AG04450 (cell line): ENCODE results near the gene PRKAG2. TPM values are rescaled to one million over a fixed set of nuclear protein-coding genes. Genes with fewer than 3 reads are reported as not detected.

Source experiments
- CTCF ChIA-PET: fragments of 300-600, 350-600 bp; formaldehyde crosslinking; extraction: SDS; loops from one replicate; lab custom pipeline; 2022; ENCODE audit warnings: antibody characterized with exemption, inconsistent platforms; lab: Charles Lee
- POLR2A ChIA-PET: fragments of 350-600 bp; formaldehyde crosslinking; extraction: SDS; loops from one replicate; lab custom pipeline; 2021; ENCODE audit warnings: antibody characterized with exemption, inconsistent platforms; lab: Yijun Ruan, JAX
- DNase-seq: peaks from one replicate; pipeline ENCODE4 v3.0.0-alpha.2; 2011; ENCODE audit warnings: low read depth, low spot score
- H3K27ac ChIP-seq: one replicate; pipeline ENCODE4 v1.5.1; 2012; ENCODE audit warnings: low read depth, low read length, control low read depth
- H3K27me3 ChIP-seq: one replicate; pipeline ENCODE4 v1.6.0; 2012; ENCODE audit warnings: low read length; ENCODE audit not compliant: control insufficient read depth, insufficient read depth
- H3K4me3 ChIP-seq: 2 replicates; pipeline ENCODE4 v1.5.1; 2011; ENCODE audit warnings: mild to moderate bottlenecking, low read depth, low read length, control low read depth
- H3K9me3 ChIP-seq: 2 replicates; pipeline ENCODE4 v1.5.1; 2012; ENCODE audit warnings: low read length; ENCODE audit not compliant: control insufficient read depth, insufficient read depth
- polyA plus RNA-seq: library from polyadenylated mRNA; depleted of rRNA; stranded (reverse); fragments of >200 nt; gene quantifications from 2 replicates; pipeline ENCODE4 v1.2.3, GENCODE V29; 2011
- TF ChIP-seq, protein P1 (sequence below): IDR thresholded peaks from 2 replicates; pipeline ENCODE4 v1.5.1; 2011; ENCODE audit warnings: low read depth, low read length, control low read depth, inconsistent platforms

The PRKAG2 gene
- polyA plus RNA-seq, 1 experiment: 45.0 TPM

DNA sequence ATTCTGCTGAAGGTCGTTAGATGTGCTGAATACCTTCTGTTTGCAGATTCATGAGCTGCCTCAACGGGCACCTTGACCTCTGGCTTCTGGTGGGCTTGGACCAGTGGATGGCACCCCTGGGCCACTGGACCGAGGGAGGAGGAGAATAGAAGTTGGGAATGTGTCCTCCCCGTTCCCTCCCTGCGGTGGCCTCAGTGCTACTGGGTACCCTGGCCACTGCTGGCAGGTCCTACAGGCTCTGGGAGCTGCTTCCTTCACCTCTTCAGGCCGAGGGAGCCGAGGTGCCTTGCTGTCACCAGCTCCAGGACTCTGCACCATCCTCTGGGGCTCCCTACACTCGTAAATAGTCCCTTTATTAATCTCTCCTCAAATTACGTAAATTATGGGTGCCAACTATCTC, 47.1 kb upstream of the PRKAG2 start:
- POLR2A ChIA-PET: no interaction called here
- CTCF ChIA-PET: interaction anchor here (0.7 kb wide), 1 partner anchor 27 kb away, joined by 3 read pairs; no protein-coding TSS in a partner anchor
- DNase-seq: no peak
- TF ChIP-seq, protein P1, sequence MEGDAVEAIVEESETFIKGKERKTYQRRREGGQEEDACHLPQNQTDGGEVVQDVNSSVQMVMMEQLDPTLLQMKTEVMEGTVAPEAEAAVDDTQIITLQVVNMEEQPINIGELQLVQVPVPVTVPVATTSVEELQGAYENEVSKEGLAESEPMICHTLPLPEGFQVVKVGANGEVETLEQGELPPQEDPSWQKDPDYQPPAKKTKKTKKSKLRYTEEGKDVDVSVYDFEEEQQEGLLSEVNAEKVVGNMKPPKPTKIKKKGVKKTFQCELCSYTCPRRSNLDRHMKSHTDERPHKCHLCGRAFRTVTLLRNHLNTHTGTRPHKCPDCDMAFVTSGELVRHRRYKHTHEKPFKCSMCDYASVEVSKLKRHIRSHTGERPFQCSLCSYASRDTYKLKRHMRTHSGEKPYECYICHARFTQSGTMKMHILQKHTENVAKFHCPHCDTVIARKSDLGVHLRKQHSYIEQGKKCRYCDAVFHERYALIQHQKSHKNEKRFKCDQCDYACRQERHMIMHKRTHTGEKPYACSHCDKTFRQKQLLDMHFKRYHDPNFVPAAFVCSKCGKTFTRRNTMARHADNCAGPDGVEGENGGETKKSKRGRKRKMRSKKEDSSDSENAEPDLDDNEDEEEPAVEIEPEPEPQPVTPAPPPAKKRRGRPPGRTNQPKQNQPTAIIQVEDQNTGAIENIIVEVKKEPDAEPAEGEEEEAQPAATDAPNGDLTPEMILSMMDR: no peak
- H3K4me3 ChIP-seq: no peak overlapping the region
- peaks cover 4% of the 10 kb centered on the region for H3K27me3 ChIP-seq
- H3K27ac ChIP-seq: no peak overlapping the region
- H3K9me3 ChIP-seq: no peaks in the 10 kb centered on the region

DNA sequence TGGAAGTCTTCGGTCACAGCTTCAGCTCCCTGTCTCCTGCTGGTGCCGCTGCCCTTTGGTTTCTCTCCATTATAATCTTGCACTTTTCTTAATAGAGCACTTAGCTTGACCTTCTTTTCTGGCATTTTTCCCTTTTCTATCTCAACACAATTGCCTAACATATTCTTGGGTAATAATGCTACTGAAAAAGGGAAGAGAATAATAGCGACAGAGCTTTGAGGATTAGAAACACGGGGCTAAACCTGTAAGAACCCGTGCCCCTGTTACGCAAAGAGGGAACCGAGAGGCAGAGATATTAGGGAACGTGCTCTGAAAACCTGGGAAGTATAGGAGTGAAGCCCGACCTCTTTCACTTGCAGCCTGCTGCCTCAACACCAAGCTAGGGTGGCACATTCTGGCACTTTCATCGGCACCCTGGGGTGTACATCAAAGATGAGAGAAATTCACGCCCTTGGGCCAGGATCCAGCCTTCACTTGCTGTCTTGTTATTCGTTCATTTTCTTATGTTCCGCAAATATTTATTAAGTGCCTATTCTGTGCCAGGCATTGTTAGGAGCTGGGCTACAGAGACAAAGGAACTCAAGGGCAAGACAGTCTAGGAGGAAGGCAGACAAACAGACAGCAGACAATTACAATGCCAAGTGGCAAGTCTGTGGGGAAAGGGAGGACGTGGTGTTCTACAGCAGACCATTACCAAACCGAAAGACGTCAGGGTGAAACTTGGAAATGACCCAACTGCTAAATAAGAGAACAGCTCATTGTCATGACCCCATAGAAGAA, 46.4 kb upstream of the PRKAG2 start:
- TF ChIP-seq, protein P1: no peak
- no peak overlapping the region for H3K27ac ChIP-seq
- no peak for DNase-seq
- CTCF ChIA-PET: no interaction called here
- no peak overlapping the region for H3K4me3 ChIP-seq
- peaks cover 4% of the 10 kb centered on the region for H3K27me3 ChIP-seq
- POLR2A ChIA-PET: no interaction called here
- H3K9me3 ChIP-seq: no peaks in the 10 kb centered on the region

DNA sequence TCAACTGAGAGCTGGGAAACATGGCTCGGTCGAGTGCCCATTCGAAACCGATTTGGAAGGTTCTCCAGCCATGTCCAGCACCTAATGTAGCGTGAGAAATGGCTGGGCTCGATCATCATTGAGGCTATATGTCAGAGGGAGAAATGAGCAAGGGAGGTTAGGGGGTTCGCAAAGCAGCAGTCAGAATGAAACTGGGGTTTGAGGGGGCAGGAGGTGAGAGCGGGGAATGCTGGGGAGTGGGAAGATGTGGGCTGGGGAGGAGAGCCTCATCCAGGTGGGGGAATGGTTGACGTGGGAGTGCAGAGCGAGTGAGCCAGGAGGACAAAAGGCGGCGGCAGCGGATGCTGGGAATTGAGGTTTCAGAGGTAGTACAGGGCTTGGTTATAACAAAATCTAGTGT, 44.5 kb upstream of the PRKAG2 start:
- DNase-seq: no peak
- ChIA-PET CTCF (no interaction called here), POLR2A (no interaction called here)
- no peak overlapping the region for H3K27ac ChIP-seq
- no peak overlapping the region for H3K4me3 ChIP-seq
- TF ChIP-seq, protein P1: no peak
- H3K9me3 ChIP-seq: no peaks in the 10 kb centered on the region
- H3K27me3 ChIP-seq: peaks cover 2% of the 10 kb centered on the region

DNA sequence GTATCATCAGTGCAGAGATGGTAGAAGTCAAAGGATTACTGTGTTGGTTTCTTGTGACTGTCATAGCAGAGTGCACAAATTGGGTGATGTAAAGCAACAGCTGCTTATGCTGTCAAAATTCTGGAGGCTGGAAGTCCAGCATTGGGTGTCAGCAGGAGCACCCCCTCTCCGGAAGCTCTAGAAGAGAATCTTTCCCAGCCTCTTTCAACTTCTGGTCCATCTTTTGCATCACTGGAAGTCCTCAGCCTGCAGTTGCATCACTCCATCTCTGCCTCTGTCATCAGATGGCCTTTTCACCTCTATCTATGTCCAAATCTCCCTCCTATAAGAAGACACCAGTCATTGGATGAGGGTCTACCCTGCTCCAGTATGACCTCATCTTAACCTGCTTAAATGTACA, 43.6 kb upstream of the PRKAG2 start:
- ChIA-PET CTCF (no interaction called here), POLR2A (no interaction called here)

DNA sequence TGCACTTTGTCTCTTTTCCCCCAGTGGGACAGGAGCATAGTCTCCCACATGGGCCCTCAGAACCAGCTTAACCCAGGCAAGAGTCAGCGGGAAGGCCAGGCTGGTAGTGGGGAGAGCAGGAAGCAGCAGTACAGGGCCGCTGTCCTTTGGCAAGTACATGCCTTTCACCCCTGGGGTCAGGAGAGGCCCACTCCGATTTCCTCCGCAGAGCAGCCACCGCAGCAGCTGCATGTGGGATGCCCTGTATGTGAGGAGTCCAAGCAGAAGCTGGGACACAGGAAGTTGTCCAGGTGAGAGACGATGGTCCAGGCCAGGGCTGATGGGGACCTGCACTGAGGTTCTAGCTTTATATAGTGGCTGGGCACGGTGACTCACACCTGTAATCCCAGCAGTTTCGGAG, 42.7 kb upstream of the PRKAG2 start:
- H3K4me3 ChIP-seq: no peak overlapping the region
- H3K27me3 ChIP-seq: peaks cover 2% of the 10 kb centered on the region
- ChIA-PET POLR2A (no interaction called here), CTCF (no interaction called here)
- H3K9me3 ChIP-seq: no peaks in the 10 kb centered on the region
- no peak for DNase-seq
- H3K27ac ChIP-seq: no peak overlapping the region
- TF ChIP-seq, protein P1: no peak

More for the DNA sequence above, 43.6 kb upstream of the PRKAG2 start:
- TF ChIP-seq, protein P1: no peak
- Histone ChIP-seq H3K27ac (no peak overlapping the region), H3K27me3 (peaks cover 2% of the 10 kb centered on the region), H3K4me3 (no peak overlapping the region), H3K9me3 (no peaks in the 10 kb centered on the region)
- DNase-seq: no peak
